HG02610 (cell line): ENCODE data around the gene GUCY2F.

Experiments used
- ATAC-seq: cut with Tn5 transposase; IDR thresholded peaks from one replicate; pipeline ENCODE4 v1.9.1; 2021; ENCODE audit warnings: mild to moderate bottlenecking, moderate library complexity; ENCODE audit not compliant: unreplicated experiment

Gene GUCY2F

GRCh38 chrX:109398061-109398460, 83.8 kb downstream of the GUCY2F start:
- ATAC-seq = no peak

DNA sequence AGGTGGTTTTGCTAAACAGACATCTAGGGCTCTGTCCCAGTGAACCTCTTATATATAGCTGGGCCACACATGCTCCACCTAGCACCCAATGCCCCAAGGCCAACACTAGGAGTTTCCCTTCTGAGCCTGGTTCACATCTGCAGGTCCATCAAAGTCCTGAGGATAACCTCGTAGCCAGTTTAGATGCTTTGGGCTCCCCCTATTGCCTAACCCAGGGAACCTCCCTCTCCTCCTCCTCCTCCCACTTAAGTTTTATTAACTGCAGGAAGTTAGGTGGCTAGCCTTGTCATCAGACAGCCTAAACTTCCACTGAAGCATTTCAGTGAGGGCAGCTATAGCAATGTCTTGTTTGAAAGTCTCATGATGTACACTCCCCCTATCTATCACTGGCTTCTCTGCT, 88.0 kb downstream of the GUCY2F start:
- ATAC-seq = no peak

DNA sequence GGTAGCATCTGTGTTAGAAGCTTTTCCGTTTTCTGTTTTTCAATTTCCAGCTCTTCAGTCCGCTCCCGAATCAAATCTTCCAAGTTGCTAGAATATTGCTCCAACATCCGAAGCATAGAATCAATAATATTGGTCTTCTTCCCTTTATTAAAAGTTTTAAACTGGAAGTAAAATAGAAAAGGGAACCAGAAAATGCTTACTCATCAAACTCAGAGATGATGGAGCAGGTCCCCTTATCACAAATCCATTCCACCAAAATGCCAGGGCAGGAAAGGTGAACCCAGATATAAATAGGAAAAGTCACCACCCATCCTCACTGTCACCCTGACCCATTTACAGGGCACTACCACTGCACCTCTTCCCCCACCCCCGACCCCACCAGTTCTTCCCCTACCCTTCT, 89.0 kb downstream of the GUCY2F start:
- ATAC-seq = no peak

DNA sequence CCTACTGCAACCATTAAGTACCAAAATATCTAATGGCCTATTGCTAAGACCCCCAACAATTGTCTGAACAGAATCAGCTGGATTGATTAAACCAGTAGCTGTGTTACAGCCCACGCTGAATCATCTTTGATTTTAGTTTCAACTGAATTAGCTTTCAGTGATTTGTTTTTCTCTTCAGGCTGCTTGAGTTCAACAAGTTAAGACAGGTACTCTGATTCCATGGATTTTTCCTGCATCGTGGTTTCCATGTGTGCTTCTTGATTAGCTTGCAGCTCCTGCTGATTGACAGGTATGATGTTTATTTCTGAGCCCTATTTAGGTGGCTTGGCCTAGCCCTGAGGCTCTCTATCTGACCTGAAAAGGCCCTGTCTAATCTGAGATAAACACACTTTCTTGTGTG, 91.3 kb downstream of the GUCY2F start:
- no peak for ATAC-seq

DNA sequence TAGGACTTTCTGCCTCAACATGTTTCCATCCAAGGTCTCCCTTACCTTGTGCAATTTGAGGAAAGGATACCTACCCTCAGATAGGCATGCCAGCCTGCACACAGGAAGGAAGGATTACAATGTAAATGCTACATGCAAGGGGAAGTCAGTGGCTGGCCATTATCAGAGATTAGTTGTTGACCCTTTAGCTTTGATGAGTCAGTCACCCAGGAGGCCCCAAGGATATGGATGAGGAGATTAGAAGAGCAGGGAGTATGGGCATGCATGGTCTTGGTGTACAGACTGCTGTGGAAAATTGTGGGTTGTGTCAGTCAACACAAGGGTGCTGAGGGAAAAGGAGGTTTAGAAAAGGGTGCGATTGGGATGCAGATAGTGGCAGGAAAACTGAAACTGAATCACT, 92.0 kb downstream of the GUCY2F start:
- ATAC-seq = no peak

- no peak for ATAC-seq
Measured at GRCh38 chrX:109384699-109385098, 97.2 kb downstream of the GUCY2F start.

GRCh38 chrX:109382332-109382731, 99.6 kb downstream of the GUCY2F start:
- no peak for ATAC-seq

DNA sequence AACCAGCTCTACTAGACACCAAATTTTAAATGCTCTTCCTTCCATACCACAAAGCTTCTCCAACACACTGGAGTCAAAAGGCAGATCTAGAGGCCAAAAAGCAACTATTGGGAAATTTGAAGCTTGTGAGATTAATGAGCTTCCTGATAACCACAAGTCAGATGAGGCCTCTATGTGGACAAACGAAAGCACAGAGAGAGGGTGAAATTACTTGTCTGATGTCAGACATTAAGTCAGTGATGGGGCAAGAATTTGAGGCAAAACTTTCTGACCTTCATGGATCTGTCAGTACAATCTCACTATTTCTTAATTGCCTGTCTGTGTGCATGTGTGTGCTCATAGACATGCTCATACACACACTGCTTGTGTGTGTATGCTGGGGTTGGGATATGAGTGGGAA, 103.6 kb downstream of the GUCY2F start:
- ATAC-seq = no peak

DNA sequence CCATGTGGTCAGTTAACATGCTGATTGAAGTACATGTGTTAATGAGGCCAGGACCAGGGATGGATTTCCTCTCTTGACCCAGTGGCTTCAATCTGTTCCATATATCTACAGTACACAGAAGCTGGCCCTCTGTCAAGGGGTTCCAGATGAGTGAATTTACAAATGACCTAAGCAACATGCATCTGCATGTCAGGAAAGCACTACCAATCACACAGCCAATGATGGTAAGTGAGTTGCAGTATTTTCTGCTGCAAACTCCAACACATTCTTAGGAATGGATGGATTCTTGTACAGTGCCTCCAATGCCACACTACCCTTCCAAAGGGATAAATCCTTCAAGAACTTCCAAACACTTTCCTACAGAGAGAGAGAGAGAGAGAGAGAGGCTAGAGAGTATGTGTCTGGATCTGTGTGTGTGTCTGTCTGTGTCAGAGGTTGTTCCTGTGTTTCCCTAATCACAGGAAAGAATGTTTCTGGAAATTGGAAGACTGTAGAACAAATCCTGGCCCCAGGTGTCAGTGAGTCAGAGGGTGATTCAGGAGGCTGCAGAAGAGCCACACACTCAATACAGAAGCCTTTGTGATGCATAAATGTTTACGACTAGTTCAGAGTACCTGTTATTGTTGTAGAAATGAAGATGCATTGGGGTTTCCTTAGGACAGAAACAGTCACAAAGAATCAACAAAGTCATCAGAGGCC, 107.5 kb downstream of the GUCY2F start:
- ATAC-seq = no peak

DNA sequence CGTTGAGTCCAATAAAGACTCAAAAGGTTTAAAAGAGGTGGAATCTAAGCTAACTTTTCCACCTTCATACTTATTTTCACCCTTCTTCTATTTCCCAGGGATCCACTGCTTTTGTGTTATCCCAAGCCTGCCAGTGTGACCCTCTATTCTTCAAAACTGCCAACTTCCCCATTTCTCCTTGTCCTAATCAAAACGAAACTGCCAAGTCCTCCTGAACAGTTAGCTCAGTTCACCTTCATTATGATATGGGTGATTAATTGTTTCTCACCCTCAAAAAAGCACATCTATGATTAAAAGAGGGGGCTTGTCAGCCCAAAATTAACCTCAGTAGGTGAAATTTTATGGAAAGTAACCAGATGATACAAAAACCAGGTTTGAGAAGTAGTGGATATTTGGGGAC, 108.4 kb downstream of the GUCY2F start:
- no peak for ATAC-seq

DNA sequence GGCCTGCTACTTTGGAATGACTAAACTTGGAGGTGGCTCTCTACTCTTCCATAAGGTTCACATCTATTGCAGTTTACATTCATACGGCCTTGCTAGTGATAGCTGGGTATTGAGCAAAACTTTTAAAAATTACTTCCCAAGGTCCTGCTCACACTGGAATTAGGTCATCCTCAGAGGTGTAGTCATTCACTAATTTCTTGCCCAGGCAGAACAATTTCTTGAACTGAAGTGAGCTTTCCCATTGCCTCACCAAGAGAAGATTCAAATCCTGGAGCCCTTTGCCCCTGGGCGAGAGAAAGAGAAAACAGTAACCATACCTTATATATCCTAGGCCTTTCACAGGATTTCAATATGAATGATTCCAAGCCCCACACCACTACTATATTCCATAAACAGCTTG, 109.2 kb downstream of the GUCY2F start:
- ATAC-seq = no peak

DNA sequence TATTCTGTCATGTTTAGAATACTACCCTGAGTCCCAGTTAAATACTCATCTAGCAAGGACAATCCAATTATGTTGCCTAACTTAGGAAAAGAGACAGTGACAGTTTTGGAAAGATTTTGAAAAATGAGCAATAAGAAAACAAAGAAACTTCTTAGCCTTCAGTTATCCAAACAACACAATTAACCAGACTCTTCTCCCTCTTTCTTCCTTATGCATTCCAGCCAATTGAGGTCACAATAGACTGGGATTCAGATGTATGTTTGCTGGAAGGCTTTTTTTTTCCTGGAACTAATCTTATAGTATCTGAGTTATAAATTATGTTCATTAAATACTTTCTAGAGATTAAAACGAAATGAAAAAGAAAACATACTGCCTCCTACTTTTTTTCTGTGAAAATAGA, 109.6 kb downstream of the GUCY2F start:
- no peak for ATAC-seq

- no peak for ATAC-seq
Measured at GRCh38 chrX:109362101-109362500, 119.8 kb downstream of the GUCY2F start.

- ATAC-seq = no peak
Measured at GRCh38 chrX:109360301-109360700, 121.6 kb downstream of the GUCY2F start.

DNA sequence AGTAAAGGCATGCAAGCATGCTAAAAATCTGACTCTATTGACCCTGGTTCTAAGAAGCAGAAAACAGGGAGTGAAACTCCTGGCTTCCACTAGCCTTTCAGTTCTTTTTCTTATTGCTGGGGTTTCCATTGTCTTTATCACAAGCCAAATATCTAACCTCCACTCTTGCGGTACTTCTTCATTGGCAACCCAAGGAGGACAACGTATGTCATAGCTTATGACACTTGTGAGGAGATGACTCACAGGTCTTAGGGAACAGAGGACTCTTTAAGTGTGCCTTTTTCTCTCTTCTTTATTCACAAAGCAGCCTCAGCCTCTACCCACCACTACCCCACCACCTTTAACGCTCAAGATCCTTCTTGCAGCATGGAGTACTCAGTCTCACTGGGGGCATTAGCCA, 124.2 kb downstream of the GUCY2F start:
- ATAC-seq = no peak

GRCh38 chrX:109356684-109357083, 125.2 kb downstream of the GUCY2F start:
- no peak for ATAC-seq

DNA sequence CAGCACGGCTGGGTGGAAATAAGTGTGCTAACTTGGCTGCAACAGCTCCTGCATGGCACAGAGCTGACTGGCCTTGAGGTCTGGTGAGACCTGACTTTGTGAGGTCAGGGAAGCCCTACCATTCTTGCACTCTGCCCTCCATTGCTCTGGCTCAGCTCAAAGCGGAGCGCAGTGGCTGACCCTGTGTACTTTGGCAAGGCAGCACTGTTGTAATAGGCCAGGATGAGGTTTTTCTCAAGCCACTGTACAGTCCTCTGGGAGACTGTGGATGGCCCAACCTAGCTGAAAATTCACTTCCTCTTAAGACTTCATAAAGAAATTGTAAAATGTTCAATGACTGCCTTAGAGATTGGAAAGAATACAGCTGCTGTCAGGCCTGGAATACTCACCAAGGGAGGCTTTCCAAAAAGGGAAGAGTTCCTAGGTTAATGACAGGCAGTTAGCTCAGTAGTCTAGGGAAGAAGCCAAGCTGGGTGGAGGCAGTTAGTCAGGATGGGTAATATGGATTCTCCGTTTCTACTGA, 129.8 kb downstream of the GUCY2F start:
- ATAC-seq = no peak

GRCh38 chrX:109351557-109351956, 130.3 kb downstream of the GUCY2F start:
- no peak for ATAC-seq

- ATAC-seq = no peak
Measured at GRCh38 chrX:109350551-109350950, 131.3 kb downstream of the GUCY2F start.

DNA sequence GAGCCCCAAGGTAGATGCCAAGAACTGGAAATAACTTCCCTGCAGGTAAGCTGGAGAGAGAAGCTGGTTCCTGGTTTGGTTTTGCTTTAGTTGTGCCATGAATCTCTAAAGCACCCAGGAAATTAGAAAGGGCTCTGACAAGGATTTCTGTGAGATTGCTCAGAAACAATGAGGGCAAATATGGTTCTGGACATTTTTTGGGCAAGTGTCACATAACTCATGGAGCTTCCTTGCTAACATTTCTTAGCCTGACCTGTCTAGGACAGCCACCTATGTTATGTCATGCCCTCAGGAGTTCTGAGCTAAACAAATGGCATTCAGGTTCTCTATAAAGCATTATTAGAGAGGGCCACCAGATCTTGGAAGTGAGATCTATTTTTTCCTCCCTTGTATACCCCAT, 131.8 kb downstream of the GUCY2F start:
- ATAC-seq = no peak

DNA sequence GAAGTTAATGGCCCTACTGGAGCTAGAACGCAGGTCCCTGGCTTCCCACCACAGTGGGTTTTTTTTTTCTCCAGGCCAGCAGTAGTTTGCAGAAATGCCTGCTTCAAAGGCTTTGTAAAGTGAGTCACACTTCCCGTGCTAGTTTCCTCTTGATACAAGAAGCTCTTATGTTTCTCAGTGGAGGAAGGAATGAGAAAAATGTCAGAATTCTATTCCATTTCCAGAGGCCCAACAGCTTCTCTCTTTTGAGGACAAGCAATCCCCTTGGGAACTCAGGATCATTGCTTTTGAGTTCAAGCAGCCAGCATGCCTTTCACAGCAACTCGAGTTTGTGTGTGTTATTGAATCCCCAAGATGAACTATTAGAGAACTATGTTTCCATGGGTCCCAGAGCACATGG, 134.3 kb downstream of the GUCY2F start:
- no peak for ATAC-seq

GRCh38 chrX:109346491-109346890, 135.4 kb downstream of the GUCY2F start:
- no peak for ATAC-seq

- ATAC-seq = no peak
Measured at GRCh38 chrX:109345856-109346255, 136.0 kb downstream of the GUCY2F start.
